ENCODE results near the gene PRKN. TPM values are rescaled to one million over a fixed set of nuclear protein-coding genes. Genes with fewer than 3 reads are reported as not detected.

PRKN gene
- total RNA-seq, 4 donors from 2014 or later = 4.4 to 669 (median 10.5) TPM

DNA sequence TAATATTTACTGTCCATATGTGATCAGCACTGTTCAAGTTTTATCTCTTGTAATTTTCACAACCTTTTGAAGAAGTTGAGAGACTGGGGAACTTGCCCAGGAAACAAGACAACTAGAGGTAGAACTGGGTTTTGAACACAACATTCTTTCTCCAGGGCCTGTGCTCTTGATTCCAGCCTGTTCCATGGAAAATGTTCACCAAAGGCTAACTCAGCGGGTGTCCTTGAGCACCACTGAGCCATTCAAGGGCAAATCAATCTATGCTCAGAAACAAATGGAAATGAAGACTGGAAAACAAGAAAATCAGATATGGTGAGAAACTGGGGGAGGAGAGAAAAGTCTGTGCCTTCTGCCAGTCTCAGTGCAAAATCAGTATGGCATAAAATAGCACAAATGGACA lies 771.5 kb downstream of the PRKN start:
- H3K27me3 ChIP-seq = no peaks in the 10 kb centered on the region
- H3K4me1 ChIP-seq = no peaks in the 10 kb centered on the region
- no peaks in the 10 kb centered on the region for H3K9me3 ChIP-seq
- H3K4me3 ChIP-seq = no peak overlapping the region
- no peaks in the 10 kb centered on the region for H3K36me3 ChIP-seq
- TF ChIP-seq, protein P1, sequence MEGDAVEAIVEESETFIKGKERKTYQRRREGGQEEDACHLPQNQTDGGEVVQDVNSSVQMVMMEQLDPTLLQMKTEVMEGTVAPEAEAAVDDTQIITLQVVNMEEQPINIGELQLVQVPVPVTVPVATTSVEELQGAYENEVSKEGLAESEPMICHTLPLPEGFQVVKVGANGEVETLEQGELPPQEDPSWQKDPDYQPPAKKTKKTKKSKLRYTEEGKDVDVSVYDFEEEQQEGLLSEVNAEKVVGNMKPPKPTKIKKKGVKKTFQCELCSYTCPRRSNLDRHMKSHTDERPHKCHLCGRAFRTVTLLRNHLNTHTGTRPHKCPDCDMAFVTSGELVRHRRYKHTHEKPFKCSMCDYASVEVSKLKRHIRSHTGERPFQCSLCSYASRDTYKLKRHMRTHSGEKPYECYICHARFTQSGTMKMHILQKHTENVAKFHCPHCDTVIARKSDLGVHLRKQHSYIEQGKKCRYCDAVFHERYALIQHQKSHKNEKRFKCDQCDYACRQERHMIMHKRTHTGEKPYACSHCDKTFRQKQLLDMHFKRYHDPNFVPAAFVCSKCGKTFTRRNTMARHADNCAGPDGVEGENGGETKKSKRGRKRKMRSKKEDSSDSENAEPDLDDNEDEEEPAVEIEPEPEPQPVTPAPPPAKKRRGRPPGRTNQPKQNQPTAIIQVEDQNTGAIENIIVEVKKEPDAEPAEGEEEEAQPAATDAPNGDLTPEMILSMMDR (IDR thresholded peaks at IDR 0.05) = no peak
- TF ChIP-seq POLR2A (IDR thresholded peaks at IDR 0.05) = no peak
- H3K27ac ChIP-seq = no peak overlapping the region
- no peak for DNase-seq

- H3K27ac ChIP-seq = no peak overlapping the region
Observed at GRCh38 chr6:161954699-161955276, 772.8 kb downstream of the PRKN start.

GRCh38 chr6:161954077-161954476 lies 773.5 kb downstream of the PRKN start:
- H3K27ac ChIP-seq = no peak overlapping the region
- H3K4me1 ChIP-seq = no peaks in the 10 kb centered on the region
- no peaks in the 10 kb centered on the region for H3K27me3 ChIP-seq
- no peaks in the 10 kb centered on the region for H3K9me3 ChIP-seq
- TF ChIP-seq POLR2A (IDR thresholded peaks at IDR 0.05) = no peak
- TF ChIP-seq, protein P1 (IDR thresholded peaks at IDR 0.05) = no peak
- H3K4me3 ChIP-seq = no peak overlapping the region
- H3K36me3 ChIP-seq = no peaks in the 10 kb centered on the region
- no peak for DNase-seq

More at GRCh38 chr6:161954699-161955276, 772.8 kb downstream of the PRKN start:
- no peaks in the 10 kb centered on the region for H3K36me3 ChIP-seq
- no peaks in the 10 kb centered on the region for H3K4me1 ChIP-seq
- H3K27me3 ChIP-seq = no peaks in the 10 kb centered on the region
- H3K4me3 ChIP-seq = no peak overlapping the region
- no peak for DNase-seq
- no peak for TF ChIP-seq POLR2A (IDR thresholded peaks at IDR 0.05)
- TF ChIP-seq, protein P1 (IDR thresholded peaks at IDR 0.05) = no peak
- H3K9me3 ChIP-seq = no peaks in the 10 kb centered on the region

- no peak for DNase-seq
- Histone ChIP-seq H3K27me3 (no peaks in the 10 kb centered on the region), H3K4me1 (no peaks in the 10 kb centered on the region), H3K27ac (no peak overlapping the region), H3K36me3 (no peaks in the 10 kb centered on the region), H3K4me3 (no peak overlapping the region), H3K9me3 (no peaks in the 10 kb centered on the region)
- TF ChIP-seq POLR2A (IDR thresholded peaks at IDR 0.05) = no peak
- TF ChIP-seq, protein P1 (IDR thresholded peaks at IDR 0.05) = no peak
Observed at GRCh38 chr6:161951126-161951525, 776.4 kb downstream of the PRKN start.

DNA sequence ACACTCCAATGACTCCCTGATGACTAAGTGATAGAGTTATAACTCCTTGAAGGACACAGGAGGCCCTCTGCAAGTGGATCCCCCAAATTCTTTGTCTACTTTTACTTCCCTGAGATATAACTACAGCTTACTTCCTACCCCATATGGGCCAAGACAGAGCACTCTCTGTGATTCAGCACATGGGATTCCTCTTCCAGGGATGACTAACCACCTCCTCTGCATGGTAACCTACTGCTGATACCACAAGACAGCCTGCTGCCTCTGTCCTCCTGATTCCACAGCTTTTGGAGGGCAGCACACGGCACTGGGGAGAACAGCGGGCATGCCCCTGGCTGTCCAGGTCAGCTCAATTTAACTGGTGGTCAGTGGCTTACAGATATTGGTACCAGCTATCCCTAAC lies 778.0 kb downstream of the PRKN start:
- Histone ChIP-seq H3K9me3 (no peaks in the 10 kb centered on the region), H3K36me3 (no peaks in the 10 kb centered on the region), H3K4me3 (no peak overlapping the region), H3K27me3 (no peaks in the 10 kb centered on the region), H3K27ac (no peak overlapping the region), H3K4me1 (no peaks in the 10 kb centered on the region)
- TF ChIP-seq POLR2A (IDR thresholded peaks at IDR 0.05) = no peak
- TF ChIP-seq, protein P1 (IDR thresholded peaks at IDR 0.05) = no peak
- no peak for DNase-seq

DNA sequence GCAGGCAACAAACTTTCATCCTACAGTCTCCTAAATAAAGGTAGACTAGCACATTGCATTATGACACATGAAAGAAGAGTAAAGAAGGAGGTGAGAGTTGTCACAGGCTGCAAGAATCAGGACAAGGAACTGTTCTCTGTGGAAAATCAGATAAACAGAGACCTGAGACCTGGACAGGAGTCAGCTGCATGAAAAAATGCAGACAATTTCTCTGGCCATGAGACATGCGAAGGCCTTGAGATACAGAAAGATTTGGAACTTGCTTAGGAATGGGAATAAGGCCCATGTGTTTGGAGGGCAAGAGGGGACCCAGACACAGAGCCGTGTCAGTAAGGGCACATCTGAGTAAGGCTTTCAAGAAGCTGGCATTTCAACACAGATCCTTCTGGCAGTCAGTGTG lies 779.1 kb downstream of the PRKN start:
- no peak for TF ChIP-seq POLR2A (IDR thresholded peaks at IDR 0.05)
- TF ChIP-seq, protein P1 (IDR thresholded peaks at IDR 0.05) = no peak
- Histone ChIP-seq H3K4me1 (no peaks in the 10 kb centered on the region), H3K9me3 (no peaks in the 10 kb centered on the region), H3K4me3 (no peak overlapping the region), H3K36me3 (no peaks in the 10 kb centered on the region), H3K27me3 (no peaks in the 10 kb centered on the region), H3K27ac (no peak overlapping the region)
- DNase-seq = no peak
